ENCODE measurements around the gene TACR2. TPM values are rescaled to one million over a fixed set of nuclear protein-coding genes. Genes with fewer than 3 reads are reported as not detected.

The TACR2 gene
- total and polyA plus RNA-seq, 2 of the 13 experiments (the other 11 are each of a cell fraction or from before 2014, with no cell fraction given), result 0.04 TPM; not detected in 1

- TF ChIP-seq ZNF275 (CRISPR knock-in tag; IDR thresholded peaks at IDR 0.05; ENCODE audit: borderline replicate concordance) (no peak), ZXDC (CRISPR knock-in tag; IDR thresholded peaks at IDR 0.05) (no peak), CREB1 (IDR thresholded peaks at IDR 0.05) (no peak), CREB1 (CRISPR knock-in tag; IDR thresholded peaks at IDR 0.05) (no peak), ZNF30 (CRISPR knock-in tag; IDR thresholded peaks at IDR 0.05) (no peak), ZNF468 (CRISPR knock-in tag; IDR thresholded peaks at IDR 0.05) (no peak), E2F5 (CRISPR knock-in tag; conservative IDR thresholded peaks at IDR 0.05) (no peak), ZNF562 (CRISPR knock-in tag; IDR thresholded peaks at IDR 0.05; ENCODE audit: borderline replicate concordance) (no peak), SMAD1 (CRISPR knock-in tag; IDR thresholded peaks at IDR 0.05; ENCODE audit: borderline replicate concordance, low read depth) (no peak), RFX3 (CRISPR knock-in tag; IDR thresholded peaks at IDR 0.05) (no peak), GABPB1 (CRISPR knock-in tag; IDR thresholded peaks at IDR 0.05) (peak; percentile 49), PHF20 (CRISPR knock-in tag; IDR thresholded peaks at IDR 0.05) (no peak), HMG20B (CRISPR knock-in tag; conservative IDR thresholded peaks at IDR 0.05) (no peak), DPF2 (CRISPR knock-in tag; IDR thresholded peaks at IDR 0.05; ENCODE audit: borderline replicate concordance, low read depth) (peak; percentile 70), ZBTB43 (CRISPR knock-in tag; conservative IDR thresholded peaks at IDR 0.05) (0 out of 2 replicates have a peak, but pooled peaks have one; percentile 55), ELF3 (CRISPR knock-in tag; IDR thresholded peaks at IDR 0.05) (peak; percentile 67), ZNF607 (CRISPR knock-in tag; IDR thresholded peaks at IDR 0.05; ENCODE audit: borderline replicate concordance) (no peak)
- TF ChIP-seq, protein P1, sequence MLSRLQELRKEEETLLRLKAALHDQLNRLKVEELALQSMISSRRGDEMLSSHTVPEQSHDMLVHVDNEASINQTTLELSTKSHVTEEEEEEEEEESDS (CRISPR knock-in tag; IDR thresholded peaks at IDR 0.05; ENCODE audit: borderline replicate concordance), result no peak
- TF ChIP-seq, protein P2, sequence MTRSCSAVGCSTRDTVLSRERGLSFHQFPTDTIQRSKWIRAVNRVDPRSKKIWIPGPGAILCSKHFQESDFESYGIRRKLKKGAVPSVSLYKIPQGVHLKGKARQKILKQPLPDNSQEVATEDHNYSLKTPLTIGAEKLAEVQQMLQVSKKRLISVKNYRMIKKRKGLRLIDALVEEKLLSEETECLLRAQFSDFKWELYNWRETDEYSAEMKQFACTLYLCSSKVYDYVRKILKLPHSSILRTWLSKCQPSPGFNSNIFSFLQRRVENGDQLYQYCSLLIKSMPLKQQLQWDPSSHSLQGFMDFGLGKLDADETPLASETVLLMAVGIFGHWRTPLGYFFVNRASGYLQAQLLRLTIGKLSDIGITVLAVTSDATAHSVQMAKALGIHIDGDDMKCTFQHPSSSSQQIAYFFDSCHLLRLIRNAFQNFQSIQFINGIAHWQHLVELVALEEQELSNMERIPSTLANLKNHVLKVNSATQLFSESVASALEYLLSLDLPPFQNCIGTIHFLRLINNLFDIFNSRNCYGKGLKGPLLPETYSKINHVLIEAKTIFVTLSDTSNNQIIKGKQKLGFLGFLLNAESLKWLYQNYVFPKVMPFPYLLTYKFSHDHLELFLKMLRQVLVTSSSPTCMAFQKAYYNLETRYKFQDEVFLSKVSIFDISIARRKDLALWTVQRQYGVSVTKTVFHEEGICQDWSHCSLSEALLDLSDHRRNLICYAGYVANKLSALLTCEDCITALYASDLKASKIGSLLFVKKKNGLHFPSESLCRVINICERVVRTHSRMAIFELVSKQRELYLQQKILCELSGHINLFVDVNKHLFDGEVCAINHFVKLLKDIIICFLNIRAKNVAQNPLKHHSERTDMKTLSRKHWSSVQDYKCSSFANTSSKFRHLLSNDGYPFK (CRISPR knock-in tag; IDR thresholded peaks at IDR 0.05; ENCODE audit: borderline replicate concordance), result no peak
Observed at GRCh38 chr10:69418052-69418752, 1.5 kb upstream of the TACR2 start (continued).

All from HepG2 (cell line).